Panc1 (cell line): ENCODE measurements around the gene SH3GL1. TPM values are rescaled to one million over a fixed set of nuclear protein-coding genes. Genes with fewer than 3 reads are reported as not detected.
A peak's percentile ranks its signal among the peaks of the same experiment; 100 is the strongest.

Experiments
- ATAC-seq: fragments of 200-7000 bp; cut with Tn5 transposase; 2 replicates; pipeline ENCODE4 v1.9.1; 2020; ENCODE audit warnings: mild to moderate bottlenecking, moderate library complexity
- BruUV-seq: library from RNA; stranded (reverse); fragments of 400-500 nt; replicated peaks from 2 replicates; lab custom pipeline; 2021; lab: Mats Ljungman, UMichigan
- CTCF ChIA-PET: fragments of 300-600 bp; sonication (Branson Sonifier 250); formaldehyde crosslinking; loops from one replicate; lab custom pipeline; 2022; ENCODE audit warnings: antibody characterized with exemption; lab: Charles Lee
- POLR2A ChIA-PET: fragments of 300-600 bp; sonication (Branson Sonifier 250); formaldehyde crosslinking; loops from one replicate; lab custom pipeline; 2022; ENCODE audit warnings: antibody characterized with exemption; lab: Charles Lee
- DNase-seq: peaks from one replicate; pipeline ENCODE4 v3.0.0-alpha.2; 2010; ENCODE audit warnings: low read depth, low spot score
- H3K27ac ChIP-seq: 2 replicates; pipeline ENCODE4 v1.5.1; 2011; ENCODE audit warnings: mild to moderate bottlenecking, low read length, inconsistent platforms
- H3K27me3 ChIP-seq: fragments of 200-500 bp; sonication (Bioruptor generic); 2 replicates; pipeline ENCODE4 v1.6.0; 2014; ENCODE audit warnings: low read length, inconsistent platforms; ENCODE audit not compliant: control insufficient read depth, insufficient read depth
- H3K36me3 ChIP-seq: fragments of 200-500 bp; sonication (Bioruptor generic); 2 replicates; pipeline ENCODE4 v1.5.1; 2014; ENCODE audit warnings: inconsistent platforms, mild to moderate bottlenecking, low read length, moderate library complexity; ENCODE audit not compliant: control insufficient read depth, insufficient read depth
- H3K4me1 ChIP-seq: 2 replicates; pipeline ENCODE4 v1.5.1; 2011; ENCODE audit warnings: inconsistent platforms, mild to moderate bottlenecking, low read length, moderate library complexity; ENCODE audit not compliant: control insufficient read depth, insufficient read depth
- H3K4me3 ChIP-seq, 2 experiments: 2 replicates each; pipeline ENCODE4 v1.5.1; 2011 to 2012; ENCODE audit warnings: low read depth in 2 of 2, low read length in 2 of 2, mild to moderate bottlenecking in 2 of 2, inconsistent platforms in 1 of 2, moderate library complexity in 1 of 2
- H3K9me3 ChIP-seq: fragments of 200-500 bp; sonication (Bioruptor generic); 2 replicates; pipeline ENCODE4 v1.5.1; 2014; ENCODE audit warnings: low read depth, mild to moderate bottlenecking, inconsistent platforms, low read length, moderate library complexity; ENCODE audit not compliant: control insufficient read depth, insufficient read depth
- POLR2AphosphoS5 ChIP-seq: IDR thresholded peaks from 2 replicates; pipeline ENCODE4 v1.6.1; 2012; ENCODE audit warnings: mild to moderate bottlenecking, low read depth, low read length, moderate library complexity
- REST ChIP-seq, 2 experiments: IDR thresholded peaks; 2 replicates each; pipeline ENCODE4 v1.6.1; 2011 to 2012; ENCODE audit warnings: low read depth in 2 of 2, control low read depth in 1 of 2, low read length in 1 of 2, mild to moderate bottlenecking in 1 of 2, moderate library complexity in 1 of 2; ENCODE audit not compliant: insufficient read depth in 1 of 2
- SIN3A ChIP-seq: IDR thresholded peaks from 2 replicates; pipeline ENCODE4 v1.6.1; 2012; ENCODE audit warnings: low read depth, mild to moderate bottlenecking, low read length, moderate library complexity, borderline replicate concordance; ENCODE audit not compliant: insufficient read depth
- TCF7L2 ChIP-seq: IDR thresholded peaks from 2 replicates; pipeline ENCODE4 v1.6.1; 2011; ENCODE audit warnings: mild to moderate bottlenecking, low read depth, low read length, inconsistent platforms
- in situ Hi-C: cut with HindIII; loops from 2 replicates; pipeline ENCODE4 v1.10.0; 2016; ENCODE audit warnings: low sequenced_read_pairs, low pct_unique_long_range_greater_than_20kb
- intact Hi-C: fragments of 100-400 bp; cut with micrococcal nuclease; formaldehyde crosslinking; loops from one replicate; pipeline ENCODE4 v1.10.0; 2022; ENCODE audit not compliant: unreplicated experiment
- total RNA-seq: library from RNA; stranded (reverse); gene quantifications from one replicate; pipeline ENCODE4 v1.2.1, GENCODE V29; 2021; ENCODE audit not compliant: unreplicated experiment
- TF ChIP-seq, protein P1 (sequence below): fragments of 450-650 bp; IDR thresholded peaks from 2 replicates; pipeline ENCODE4 v1.5.1; 2017; ENCODE audit warnings: mild to moderate bottlenecking

SH3GL1 gene
- total RNA-seq, 1 experiment from 2014 or later: 57.1 TPM

DNA sequence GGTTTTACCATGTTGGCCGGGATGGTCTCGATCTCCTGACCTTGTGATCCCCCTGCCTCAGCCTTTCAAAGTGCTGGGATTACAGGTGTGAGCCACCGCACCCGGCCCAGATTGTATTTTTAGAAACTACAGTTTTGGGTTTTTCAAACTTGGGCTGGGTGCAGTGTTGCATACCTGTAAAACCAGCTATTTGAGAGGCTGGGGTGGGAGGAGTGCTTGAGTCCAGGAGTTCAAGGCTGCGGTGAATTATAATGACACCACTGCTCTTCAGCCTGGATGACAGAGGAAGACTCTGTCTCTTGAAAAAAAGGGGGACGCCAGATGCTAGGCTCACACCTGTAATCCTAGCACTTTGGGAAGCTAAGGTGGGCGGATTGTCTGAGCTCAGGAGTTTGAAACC is 6.3 kb upstream of the SH3GL1 start:
- no TSS peak for BruUV-seq
- Histone ChIP-seq H3K4me3 (no peak overlapping the region), H3K27me3 (no peaks in the 10 kb centered on the region), H3K9me3 (no peaks in the 10 kb centered on the region), H3K27ac (no peak overlapping the region), H3K36me3 (peaks cover 2% of the 10 kb centered on the region), H3K4me1 (peaks cover 8% of the 10 kb centered on the region)
- intact Hi-C loops: no loop called here
- DNase-seq: no peak
- in situ Hi-C loops: no loop called here
- TF ChIP-seq TCF7L2 (no peak), SIN3A (no peak), POLR2AphosphoS5 (no peak), REST (IDR thresholded peaks at IDR 0.05; ENCODE audit: insufficient read depth in 1 of 2, low read depth in 2 of 2, low read length in 1 of 2) (no peak)
- TF ChIP-seq, protein P1, sequence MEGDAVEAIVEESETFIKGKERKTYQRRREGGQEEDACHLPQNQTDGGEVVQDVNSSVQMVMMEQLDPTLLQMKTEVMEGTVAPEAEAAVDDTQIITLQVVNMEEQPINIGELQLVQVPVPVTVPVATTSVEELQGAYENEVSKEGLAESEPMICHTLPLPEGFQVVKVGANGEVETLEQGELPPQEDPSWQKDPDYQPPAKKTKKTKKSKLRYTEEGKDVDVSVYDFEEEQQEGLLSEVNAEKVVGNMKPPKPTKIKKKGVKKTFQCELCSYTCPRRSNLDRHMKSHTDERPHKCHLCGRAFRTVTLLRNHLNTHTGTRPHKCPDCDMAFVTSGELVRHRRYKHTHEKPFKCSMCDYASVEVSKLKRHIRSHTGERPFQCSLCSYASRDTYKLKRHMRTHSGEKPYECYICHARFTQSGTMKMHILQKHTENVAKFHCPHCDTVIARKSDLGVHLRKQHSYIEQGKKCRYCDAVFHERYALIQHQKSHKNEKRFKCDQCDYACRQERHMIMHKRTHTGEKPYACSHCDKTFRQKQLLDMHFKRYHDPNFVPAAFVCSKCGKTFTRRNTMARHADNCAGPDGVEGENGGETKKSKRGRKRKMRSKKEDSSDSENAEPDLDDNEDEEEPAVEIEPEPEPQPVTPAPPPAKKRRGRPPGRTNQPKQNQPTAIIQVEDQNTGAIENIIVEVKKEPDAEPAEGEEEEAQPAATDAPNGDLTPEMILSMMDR: no peak
- ChIA-PET POLR2A (interaction anchor here (0.8 kb wide), 1 partner anchor 10 kb away, joined by 3 read pairs; no protein-coding TSS in a partner anchor), CTCF (no interaction called here)
- no peak for ATAC-seq

- intact Hi-C loops (no loop called here), in situ Hi-C loops (no loop called here)
- Histone ChIP-seq H3K4me1 (peaks cover 8% of the 10 kb centered on the region), H3K9me3 (no peaks in the 10 kb centered on the region), H3K27me3 (no peaks in the 10 kb centered on the region), H3K27ac (no peak overlapping the region), H3K36me3 (peaks cover 2% of the 10 kb centered on the region), H3K4me3 (no peak overlapping the region)
- ATAC-seq (no peak), DNase-seq (no peak)
- TSS peak; percentile 40 for BruUV-seq
- TF ChIP-seq TCF7L2 (no peak), SIN3A (no peak), REST (IDR thresholded peaks at IDR 0.05; ENCODE audit: insufficient read depth in 1 of 2, low read depth in 2 of 2, low read length in 1 of 2) (no peak), POLR2AphosphoS5 (no peak)
- TF ChIP-seq, protein P1: no peak
- POLR2A ChIA-PET: no interaction called here
- CTCF ChIA-PET: no interaction called here
Measured at GRCh38 chr19:4405977-4406376, 5.6 kb upstream of the SH3GL1 start.
